HG03064 (cell line): Measurements from ENCODE around the gene UQCC2.

ENCODE experiments used
- ATAC-seq: cut with Tn5 transposase; IDR thresholded peaks from one replicate; pipeline ENCODE4 v1.9.1; 2021; ENCODE audit warnings: low read depth; ENCODE audit not compliant: unreplicated experiment

Gene UQCC2

DNA sequence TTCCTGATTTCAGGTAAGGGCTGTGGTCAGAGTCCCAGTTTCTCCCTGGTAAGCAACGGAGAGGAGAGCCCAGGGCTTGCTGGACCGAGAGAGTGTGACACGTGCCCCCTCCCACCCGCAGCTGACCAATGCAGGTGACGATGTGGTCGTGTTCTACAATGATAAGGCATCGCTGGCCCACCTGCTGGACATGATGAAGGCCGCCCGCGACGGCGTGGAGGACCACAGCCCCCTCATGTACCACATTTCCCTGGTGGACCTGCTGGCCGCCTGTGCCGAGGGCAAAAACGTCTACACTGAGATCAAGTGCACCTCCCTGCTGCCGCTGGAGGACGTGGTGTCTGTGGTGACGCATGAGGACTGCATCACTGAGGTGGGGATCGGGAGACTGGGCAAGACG, 31.7 kb downstream of the UQCC2 start:
- no peak for ATAC-seq

DNA sequence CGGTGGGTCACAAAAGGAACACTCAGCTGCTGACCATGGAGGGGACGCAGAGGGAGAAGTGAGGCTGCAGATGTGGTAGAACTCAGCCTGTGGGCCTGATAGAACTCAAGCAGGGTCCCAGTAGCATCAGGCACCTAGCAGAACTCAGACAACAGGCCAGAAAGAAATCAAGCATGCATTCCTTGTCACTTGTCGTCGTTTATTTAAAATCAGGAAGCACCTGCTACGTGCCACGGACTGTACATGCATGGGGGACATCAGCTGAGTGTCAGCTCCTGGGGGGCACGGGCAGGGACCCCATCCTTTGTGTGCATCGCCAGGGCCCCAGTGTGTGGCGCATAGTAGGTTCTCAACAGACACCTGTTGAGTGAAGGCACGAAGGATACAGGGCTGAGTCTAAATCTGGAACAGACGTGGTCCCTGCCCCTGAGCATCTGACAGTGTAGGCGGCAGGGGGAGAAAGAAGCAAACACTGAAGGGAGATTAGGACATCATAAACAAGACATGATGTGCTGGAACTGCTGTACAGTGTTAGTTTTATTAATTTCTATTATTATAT, 32.5 kb downstream of the UQCC2 start:
- ATAC-seq = no peak

DNA sequence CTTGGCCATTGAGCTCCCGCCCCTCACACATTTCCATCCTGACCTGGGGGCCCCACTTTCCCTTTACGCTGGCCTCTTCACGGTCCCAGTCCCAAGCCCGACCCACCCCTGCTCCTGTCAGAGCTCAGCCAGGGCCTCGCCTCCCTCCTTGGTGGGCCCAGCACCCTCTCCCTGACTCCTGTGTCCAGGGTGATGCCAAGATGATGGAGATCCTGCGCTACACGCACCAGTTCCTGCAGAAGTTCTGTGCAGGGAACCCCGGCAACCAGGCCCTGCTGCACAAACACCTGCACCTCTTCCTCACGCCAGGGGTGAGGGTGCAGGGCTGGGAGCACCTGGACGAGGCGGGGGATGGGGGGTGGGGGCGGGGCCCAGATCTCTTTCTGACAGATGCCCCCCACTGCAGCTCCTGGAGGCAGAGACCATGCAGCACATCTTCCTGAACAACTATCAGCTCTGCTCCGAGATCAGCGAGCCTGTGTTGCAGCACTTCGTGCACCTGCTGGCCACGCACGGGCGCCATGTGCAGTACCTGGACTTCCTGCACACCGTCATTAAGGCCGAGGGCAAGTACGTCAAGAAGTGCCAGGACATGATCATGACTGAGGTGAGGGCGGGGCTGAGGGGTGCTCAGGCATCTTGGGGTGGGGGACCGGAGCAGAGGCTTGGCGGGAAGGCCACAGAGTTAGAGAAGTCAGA, 33.1 kb downstream of the UQCC2 start:
- no peak for ATAC-seq

DNA sequence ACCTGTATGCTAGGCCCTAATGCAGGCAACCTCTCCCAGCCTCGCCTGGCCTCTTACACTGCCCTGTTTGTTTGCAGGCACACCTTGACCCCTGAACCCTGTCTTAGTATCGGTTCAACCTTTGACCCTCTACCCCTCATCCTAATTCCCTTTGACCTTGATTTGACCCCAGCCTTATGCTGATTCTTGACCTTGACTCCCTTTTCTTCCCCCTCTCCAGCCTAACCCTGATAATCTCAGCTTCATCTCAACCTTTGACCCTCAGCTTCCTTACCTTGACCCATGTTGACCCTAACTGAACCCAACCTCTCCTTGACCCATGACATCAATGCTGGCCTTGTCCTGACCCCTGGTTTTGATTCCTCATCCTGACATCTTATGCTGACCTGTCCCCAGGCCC, 33.8 kb downstream of the UQCC2 start:
- no peak for ATAC-seq

DNA sequence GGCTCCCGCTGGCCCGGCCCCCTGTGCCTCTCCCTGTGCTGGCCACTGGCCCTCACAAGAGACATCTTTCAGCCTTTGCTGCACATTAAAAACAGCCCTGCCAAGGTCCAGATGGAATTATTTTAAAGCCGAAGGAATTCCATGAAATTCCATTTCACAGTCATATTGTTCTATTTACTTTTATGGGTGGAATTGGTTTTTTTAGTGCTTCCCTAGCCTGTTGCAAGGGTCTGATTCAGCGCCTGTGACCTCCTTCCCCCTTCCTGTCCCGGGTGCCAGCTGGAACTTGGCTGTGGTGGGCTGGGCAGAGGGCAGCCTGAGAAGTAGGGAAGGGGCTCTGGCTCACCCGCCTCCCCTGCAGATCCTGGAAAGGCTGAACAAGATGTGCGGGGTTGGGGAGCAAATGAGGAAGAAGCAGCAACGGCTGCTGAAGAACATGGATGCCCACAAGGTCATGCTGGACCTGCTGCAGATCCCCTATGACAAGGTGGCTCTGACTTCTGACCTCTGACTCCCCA, 34.3 kb downstream of the UQCC2 start:
- no peak for ATAC-seq

DNA sequence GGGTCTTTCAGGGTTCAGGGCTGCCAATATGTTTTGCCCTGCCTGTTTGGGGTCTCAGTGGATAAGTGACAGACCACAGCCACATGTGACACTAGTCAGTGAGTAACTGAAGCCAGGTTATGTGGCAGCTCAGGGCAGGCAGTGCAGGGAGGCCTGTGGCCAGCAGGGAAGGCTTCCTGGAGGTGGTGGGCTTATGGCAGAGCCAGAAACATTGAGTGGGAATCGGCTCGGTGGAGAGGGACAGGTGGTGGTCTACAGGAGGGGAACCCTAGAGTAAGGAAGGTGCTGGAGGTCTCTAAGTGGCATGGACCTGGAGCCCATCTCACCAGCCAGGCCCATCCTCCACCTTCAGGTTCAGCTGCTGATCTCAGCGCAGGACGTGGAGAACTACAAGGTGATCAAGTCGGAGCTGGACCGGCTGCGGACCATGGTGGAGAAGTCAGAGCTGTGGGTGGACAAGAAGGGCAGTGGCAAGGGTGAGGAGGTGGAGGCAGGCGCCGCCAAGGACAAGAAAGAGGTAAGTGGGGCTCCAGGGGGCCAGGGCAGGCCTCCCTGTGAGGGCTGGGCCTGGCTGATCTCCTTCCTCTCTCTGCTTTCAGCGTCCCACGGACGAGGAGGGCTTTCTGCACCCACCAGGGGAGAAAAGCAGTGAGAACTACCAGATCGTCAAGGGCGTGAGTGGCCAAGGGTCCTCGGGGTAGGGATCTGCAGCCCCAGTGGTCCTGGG, 34.9 kb downstream of the UQCC2 start:
- ATAC-seq = no peak

DNA sequence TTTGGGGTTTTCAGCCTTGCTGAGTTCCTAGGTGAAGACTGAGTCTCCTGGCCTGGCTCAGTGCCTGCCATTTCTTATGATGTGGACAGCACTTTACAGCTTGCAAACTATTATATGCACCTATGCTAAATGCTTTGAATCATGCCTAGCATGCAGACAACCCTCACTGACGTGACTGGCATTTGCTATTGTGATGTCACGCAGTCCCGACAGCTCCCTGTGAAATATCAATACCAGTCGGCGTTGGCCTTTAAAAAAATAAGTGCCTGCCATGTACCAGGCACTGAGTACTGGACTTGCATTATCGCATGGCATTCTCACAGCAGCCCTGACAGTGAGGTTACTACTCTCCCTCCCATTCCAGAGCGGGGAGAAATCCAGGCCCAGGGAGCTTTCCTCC, 35.5 kb downstream of the UQCC2 start:
- no peak for ATAC-seq

DNA sequence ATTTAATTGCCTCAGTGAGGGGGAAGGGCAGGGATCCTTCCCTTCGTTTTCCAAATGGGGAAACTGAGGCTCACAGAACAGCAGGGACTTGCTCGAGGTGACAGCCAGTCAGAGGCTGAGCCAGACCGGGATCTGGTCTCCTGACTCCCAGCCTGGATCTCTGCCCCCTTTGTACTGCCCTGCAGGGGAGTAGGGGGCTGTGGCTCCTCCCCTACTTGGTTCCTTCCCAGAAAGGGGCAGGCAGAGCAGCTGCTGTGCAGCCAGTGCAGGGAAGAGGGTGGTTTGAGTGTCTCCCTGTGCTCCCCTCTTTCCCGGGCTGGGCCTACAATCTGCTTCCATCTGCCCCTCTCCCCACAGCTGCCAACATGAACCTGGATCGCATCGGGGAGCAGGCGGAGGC, 37.6 kb downstream of the UQCC2 start:
- no peak for ATAC-seq

DNA sequence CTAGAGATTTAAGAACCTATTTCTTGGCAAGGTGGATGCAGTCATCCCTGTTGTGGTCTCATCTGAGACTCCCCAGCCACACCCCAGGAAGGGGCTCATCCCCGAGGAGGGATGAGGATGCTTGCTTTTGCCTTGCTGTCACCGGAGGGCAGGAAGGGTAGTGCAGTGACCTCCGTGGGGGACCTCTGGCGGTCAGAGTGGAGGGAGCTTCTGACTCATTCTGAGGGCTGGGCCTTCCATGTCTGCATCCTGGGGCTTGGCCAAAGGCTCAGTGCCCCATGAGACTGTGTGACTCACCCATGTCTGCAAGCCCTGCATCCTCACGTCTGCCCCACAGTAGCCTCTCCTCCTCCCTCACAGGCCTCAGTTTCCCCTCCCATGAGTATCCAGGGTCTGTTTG, 38.7 kb downstream of the UQCC2 start:
- no peak for ATAC-seq

DNA sequence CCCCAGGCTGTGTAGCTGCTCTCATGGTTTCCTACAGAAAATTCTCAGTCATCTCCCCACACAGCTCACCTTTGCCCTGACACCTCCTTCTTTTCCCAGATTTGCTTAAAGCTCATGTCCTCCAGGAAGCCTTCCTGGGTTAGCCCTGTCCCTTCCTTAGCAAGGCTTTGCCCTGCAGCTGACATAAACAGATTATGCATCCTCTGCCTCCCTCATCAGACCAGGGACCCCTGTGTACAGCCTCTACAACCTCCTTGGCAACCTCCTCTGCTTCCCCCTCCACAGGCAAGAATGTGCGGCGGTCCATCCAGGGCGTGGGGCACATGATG, 39.8 kb downstream of the UQCC2 start:
- ATAC-seq = no peak

DNA sequence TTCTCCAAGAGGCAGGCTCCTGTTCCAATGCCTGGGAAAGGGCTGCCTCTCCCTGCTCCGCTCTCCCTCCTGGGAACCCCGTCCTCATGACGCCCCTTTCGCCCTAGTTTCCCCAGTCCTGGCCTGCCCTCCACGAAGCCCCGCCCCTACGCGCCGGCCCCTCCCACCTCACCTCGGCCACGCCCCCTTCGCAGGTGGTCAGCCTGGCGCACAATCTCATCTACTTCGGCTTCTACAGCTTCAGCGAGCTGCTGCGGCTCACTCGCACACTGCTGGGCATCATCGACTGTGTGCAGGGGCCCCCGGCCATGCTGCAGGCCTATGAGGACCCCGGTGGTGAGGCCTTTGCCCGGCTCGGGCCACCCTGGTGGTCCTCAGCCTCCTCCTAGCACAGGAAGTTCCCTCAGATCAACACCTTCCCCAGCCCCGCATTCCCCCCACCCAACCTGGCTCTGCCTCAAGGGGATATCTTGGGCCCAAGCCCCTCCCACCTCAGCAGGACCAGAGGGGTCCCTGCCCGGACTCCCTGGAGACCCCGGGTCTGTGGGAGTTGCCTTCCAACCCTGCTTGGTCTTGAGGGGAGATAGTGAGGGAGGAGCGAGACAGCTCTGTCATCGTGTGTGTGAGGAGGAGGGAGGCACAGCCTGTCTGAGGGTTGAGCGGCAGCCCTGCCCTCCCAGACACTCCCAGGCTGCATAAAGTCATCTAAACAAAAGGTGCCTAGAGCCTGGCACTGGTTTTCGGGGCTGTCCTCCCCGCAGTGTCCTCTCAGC, 40.3 kb downstream of the UQCC2 start:
- ATAC-seq = no peak

DNA sequence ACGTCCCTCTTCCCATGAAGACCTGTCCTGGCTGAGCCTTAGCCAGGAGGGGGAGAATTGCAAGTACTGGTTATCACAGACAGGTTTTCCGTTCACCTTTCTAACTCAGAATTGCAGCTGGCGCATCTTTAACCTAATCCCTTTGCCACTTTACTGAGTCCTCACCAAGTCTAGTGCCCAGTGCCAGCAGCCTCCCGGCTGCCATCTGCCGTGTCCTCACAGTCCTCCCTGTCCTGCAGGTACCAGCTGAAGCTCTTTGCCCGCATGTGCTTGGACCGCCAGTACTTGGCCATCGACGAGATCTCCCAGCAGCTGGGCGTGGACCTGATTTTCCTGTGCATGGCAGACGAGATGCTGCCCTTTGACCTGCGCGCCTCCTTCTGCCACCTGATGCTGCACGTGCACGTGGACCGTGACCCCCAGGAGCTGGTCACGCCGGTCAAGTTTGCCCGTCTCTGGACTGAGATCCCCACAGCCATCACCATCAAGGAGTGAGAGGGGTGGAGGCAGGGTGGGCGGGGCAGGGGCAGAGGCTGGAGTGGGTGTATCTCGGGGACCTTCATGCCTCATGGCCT, 41.3 kb downstream of the UQCC2 start:
- ATAC-seq = no peak

DNA sequence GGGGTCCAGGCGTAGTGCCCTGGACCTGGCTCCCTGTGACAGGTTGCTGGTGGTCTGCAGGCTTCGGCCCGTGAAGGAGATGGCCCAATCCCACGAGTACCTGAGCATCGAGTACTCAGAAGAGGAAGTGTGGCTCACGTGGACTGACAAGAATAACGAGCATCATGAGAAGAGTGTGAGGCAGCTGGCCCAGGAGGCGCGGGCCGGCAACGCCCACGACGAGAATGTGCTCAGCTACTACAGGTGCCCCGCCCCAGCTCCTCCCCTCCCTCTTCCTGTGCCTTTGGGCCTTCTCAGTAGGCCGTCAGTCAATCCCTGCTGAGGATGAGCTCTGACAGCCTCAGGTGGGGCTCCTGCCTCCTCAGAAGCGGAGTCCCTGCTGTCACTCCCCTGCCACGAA, 42.6 kb downstream of the UQCC2 start:
- no peak for ATAC-seq

DNA sequence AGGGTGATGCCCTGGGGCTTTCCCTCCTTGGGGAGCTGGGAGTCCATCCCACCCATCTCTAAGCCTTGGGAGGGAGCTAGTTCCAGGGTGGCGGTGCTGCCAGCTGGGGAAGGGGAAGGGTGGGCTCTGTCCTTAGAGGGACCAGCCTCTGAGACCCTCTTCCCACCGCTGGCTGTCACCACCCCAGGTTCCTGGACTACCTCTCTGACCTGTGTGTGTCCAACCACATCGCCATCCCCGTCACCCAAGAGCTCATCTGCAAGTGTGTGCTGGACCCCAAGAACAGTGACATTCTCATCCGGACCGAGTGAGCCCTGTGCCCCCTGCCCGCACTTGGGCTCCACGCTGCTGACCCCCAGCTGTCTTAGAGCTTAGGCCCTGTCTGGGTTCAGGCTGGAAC, 43.2 kb downstream of the UQCC2 start:
- ATAC-seq = no peak

DNA sequence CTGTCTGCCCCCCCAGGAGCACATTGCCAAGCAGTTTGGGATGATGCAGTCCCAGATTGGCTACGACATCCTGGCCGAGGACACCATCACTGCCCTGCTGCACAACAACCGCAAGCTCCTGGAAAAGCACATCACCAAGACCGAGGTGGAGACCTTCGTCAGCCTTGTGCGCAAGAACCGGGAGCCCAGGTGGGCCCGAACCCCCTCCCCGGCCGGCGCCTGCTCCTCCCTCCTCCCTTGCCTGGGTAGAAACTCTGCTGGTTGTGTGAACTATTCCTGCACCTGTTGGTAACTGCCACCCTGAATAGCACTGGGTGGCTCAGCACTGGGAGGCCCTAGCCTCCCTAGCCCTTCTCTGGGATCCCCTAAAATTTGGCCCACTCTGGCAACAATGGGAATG, 43.7 kb downstream of the UQCC2 start:
- ATAC-seq = no peak

DNA sequence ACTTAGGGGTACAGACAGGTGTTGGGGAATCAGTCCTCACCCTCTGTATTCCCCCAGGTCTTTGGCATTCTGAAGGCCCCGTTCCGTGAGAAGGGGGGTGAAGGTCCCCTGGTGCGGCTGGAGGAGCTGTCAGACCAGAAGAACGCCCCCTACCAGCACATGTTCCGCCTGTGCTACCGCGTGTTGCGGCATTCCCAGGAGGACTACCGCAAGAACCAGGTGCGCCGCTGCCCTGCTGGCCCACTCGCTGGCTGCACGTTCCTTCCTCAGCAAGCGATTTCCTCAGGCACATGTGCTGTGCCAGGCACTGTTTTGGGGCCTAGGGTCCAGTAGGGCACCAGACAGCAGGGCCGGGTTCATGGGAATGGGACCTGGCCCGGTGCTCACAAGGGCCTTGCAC, 44.4 kb downstream of the UQCC2 start:
- no peak for ATAC-seq

DNA sequence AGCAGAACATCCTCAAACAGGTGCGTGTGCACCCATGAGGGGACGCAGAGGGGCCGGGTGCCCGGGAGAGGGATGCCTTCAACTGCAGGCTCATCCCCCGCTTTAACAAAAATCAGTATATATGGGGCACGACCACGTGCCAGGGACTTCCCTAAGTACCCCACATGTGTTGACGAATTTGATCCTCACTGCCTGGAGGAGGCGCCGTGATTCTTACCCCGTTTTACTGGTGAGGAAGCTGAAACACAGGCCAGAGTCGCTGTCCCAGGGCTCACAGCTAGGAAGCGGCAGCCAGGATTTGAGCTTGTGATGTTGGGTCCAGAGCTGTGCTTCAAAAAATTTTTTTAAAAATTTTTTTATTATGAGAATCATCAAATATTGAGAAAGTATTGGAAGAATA, 45.5 kb downstream of the UQCC2 start:
- ATAC-seq = no peak

DNA sequence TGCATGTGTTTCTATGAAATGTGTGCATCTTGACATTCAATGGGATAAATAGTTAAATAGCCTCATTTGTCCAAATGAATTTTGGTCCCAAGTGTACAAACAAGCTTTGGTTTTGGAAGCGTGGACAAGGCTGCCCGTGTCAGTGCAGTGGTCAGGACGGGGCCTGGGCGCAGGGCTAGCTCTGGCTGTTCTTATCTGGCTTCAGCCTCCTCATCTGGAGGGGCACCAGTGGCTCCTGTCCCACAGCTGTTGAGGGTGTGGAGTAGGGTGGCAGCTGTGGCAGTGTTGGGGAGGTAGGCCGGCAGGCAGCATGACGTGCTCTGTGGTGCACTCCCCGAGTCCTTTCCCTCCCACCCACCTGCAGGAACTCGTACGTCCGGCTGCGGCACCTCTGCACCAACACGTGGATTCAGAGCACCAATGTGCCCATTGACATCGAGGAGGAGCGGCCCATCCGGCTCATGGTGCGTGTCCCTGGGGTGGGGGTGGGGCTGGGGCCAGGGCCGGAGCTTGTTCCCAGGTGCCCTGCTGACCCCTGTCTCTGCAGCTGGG, 46.9 kb downstream of the UQCC2 start:
- ATAC-seq = no peak

DNA sequence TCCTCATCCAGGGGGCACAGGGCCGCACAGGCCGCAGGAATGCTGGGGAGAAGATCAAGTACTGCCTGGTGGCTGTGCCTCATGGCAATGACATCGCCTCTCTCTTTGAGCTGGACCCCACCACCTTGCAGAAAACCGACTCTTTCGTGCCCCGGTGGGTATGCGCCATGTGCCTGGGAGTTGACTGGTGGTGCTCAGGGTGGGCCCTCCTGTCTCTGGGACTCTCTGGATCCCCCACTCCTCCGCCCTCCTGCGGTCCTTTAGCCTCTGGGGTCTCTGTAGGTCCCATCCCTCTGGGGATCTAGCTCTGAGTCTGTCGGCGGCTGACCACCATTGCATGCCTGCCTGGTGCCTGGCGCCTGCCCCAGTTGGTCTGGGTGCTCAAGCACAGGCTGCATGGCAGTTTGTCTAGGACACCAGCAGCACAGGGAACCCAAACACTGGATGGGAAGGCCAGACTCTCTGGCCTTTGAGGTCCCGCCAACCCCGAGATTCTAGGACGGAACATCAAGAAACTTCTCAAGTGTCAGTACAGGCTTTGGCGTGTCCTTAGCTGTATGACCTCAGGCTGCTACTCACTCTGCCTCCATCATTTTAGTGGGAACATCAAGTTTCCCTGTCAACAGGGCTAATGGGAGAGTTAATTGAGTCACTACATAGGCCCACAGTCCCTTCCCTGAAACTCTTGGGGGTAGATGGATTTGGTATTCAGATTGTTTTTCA, 47.6 kb downstream of the UQCC2 start:
- ATAC-seq = no peak

DNA sequence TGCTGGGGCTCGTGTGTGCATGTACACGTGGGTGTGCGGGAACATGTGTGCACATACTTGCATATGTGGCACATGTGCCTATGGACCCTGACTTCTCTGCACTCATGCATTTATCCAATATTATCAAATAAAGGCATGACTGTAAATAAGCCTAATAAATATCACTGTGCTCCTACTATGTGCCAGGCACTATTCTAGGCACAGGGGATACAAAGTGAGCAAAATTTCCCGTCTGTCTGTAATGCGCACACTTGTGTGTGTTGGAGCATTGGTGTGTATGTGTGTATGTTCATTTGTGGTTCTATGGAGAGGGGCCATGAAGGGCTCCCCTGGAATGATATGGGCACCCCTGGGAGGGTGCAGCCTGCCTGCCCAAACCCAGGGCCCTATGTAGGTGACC, 48.5 kb downstream of the UQCC2 start:
- ATAC-seq = no peak
